Activated T-cell treated with anti-CD3 and anti-CD28 coated beads, Interleukin-2, amount 50 U/mL, for 4 hours (primary cell): ENCODE measurements around the gene CMSS1. TPM values are rescaled to one million over a fixed set of nuclear protein-coding genes. Genes with fewer than 3 reads are reported as not detected.
"Not testable (repeated sequence)": the region's sequence is repeated elsewhere in the genome, so short reads cannot be mapped to it uniquely, and the experiment has no call there.

Experiments used
- ATAC-seq, 2 donors: fragments of 200-7000 bp; cut with Tn5 transposase; one replicate each; pipeline ENCODE4 v1.10.0; 2021
- DNase-seq: peaks from one replicate; pipeline ENCODE4 v3.0.0-alpha.2; 2020
- H3K27me3 Mint-ChIP-seq: one replicate; pipeline ENCODE4 v1.8.0; 2021; ENCODE audit warnings: low read depth, mixed read lengths
- H3K36me3 Mint-ChIP-seq: one replicate; pipeline ENCODE4 v1.8.0; 2022; ENCODE audit warnings: mixed read lengths; ENCODE audit not compliant: insufficient read depth
- H3K4me1 Mint-ChIP-seq: one replicate; pipeline ENCODE4 v1.8.0; 2021; ENCODE audit warnings: low read depth, mixed read lengths
- H3K4me3 Mint-ChIP-seq: one replicate; pipeline ENCODE4 v1.8.0; 2021; ENCODE audit warnings: mild to moderate bottlenecking, moderate library complexity, mixed read lengths
- H3K9me3 Mint-ChIP-seq: one replicate; pipeline ENCODE4 v1.8.0; 2021; ENCODE audit warnings: mixed read lengths
- total RNA-seq, 3 donors: library from RNA; stranded (reverse); gene quantifications; one replicate each; pipeline ENCODE4 v1.2.1, GENCODE V29; 2021

Gene CMSS1
- total RNA-seq, 3 donors from 2014 or later = 126 to 157 (median 136) TPM

GRCh38 chr3:100209948-100210771 is 392.5 kb downstream of the CMSS1 start:
- peak; percentile 82 to 89 for ATAC-seq
- no peaks in the 10 kb centered on the region for H3K36me3 Mint-ChIP-seq
- peaks cover 3% of the 10 kb centered on the region for H3K27me3 Mint-ChIP-seq
- H3K9me3 Mint-ChIP-seq = no peaks in the 10 kb centered on the region
- no peak for DNase-seq
- peaks cover 18% of the 10 kb centered on the region for H3K4me1 Mint-ChIP-seq
- peak overlapping the region; percentile 20 for H3K4me3 Mint-ChIP-seq

DNA sequence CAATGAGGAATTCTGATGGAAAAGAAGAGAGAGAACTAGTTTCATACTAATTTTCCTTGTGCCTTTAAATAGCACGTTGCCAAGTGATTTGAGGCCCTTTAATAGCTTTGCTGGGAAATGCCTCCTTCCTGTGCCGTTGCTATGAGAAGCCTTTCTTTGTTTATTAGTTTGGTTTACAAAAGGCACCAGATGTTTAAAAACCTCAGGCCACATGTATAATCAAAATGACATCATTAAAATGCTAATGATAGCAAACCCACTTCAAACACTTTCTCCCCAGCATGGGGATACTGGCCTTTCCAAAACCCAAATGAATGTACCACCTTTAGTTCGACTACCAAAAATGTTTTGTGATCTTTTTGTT is 393.1 kb downstream of the CMSS1 start:
- DNase-seq (no peak), ATAC-seq (peak in 1 of 2 donors; percentile 19)
- Mint-ChIP-seq H3K4me1 (peaks cover 18% of the 10 kb centered on the region), H3K9me3 (no peaks in the 10 kb centered on the region), H3K27me3 (peaks cover 3% of the 10 kb centered on the region), H3K36me3 (no peaks in the 10 kb centered on the region), H3K4me3 (peak overlapping the region; percentile 20)

GRCh38 chr3:100213891-100214573 is 396.4 kb downstream of the CMSS1 start:
- H3K4me1 Mint-ChIP-seq = peaks cover 18% of the 10 kb centered on the region
- peaks cover 7% of the 10 kb centered on the region for H3K9me3 Mint-ChIP-seq
- no peak for DNase-seq
- ATAC-seq = no peak
- H3K27me3 Mint-ChIP-seq = peaks cover 15% of the 10 kb centered on the region
- no peak overlapping the region for H3K4me3 Mint-ChIP-seq
- no peaks in the 10 kb centered on the region for H3K36me3 Mint-ChIP-seq

- no peak for ATAC-seq
- peaks cover 12% of the 10 kb centered on the region for H3K9me3 Mint-ChIP-seq
- peaks cover 17% of the 10 kb centered on the region for H3K27me3 Mint-ChIP-seq
- no peaks in the 10 kb centered on the region for H3K36me3 Mint-ChIP-seq
- DNase-seq = no peak
- H3K4me3 Mint-ChIP-seq = no peak overlapping the region
- peaks cover 17% of the 10 kb centered on the region for H3K4me1 Mint-ChIP-seq
Measured at GRCh38 chr3:100214574-100214964, 396.9 kb downstream of the CMSS1 start.

DNA sequence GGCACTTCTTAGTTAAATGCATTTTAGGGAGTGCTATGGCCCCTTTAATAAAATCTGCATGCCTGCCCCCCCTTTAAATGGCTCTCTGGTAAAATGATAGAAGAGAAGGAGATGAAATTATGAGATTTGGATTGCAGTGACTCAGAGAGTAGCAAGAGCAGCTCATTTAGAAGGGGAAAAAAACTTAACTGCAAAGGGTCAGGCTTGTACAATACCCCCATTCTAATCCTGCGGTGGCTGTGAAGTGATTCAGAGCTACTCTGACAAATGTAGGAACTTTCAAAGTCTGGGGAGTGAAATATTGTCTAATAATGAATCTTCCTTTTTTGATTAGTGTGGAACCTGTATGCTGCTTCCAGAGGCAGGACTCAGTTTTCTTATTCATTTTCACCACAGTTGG is 399.1 kb downstream of the CMSS1 start:
- H3K4me3 Mint-ChIP-seq = no peak overlapping the region
- no peak for DNase-seq
- no peaks in the 10 kb centered on the region for H3K4me1 Mint-ChIP-seq
- no peak for ATAC-seq
- peaks cover 17% of the 10 kb centered on the region for H3K27me3 Mint-ChIP-seq
- peaks cover 12% of the 10 kb centered on the region for H3K9me3 Mint-ChIP-seq
- H3K36me3 Mint-ChIP-seq = no peaks in the 10 kb centered on the region

DNA sequence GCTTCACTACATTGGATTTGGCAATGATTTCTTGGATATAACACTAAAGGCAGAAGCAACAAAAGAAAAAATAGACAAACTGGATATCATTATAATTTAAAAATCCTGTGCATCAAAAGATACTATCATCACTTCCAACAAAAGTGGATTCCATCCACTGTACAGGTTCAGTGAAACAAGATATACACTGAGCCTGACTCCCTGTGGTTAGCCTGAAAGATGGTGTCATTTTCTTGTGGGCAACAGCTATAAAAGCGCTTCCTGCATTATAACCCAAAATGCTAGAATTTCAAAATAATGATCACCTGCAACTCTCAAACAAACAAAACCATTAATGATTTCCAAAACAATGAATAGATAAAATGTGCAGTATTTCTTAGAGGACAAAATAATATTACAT is 403.5 kb downstream of the CMSS1 start:
- Mint-ChIP-seq H3K4me3 (no peak overlapping the region), H3K4me1 (no peaks in the 10 kb centered on the region), H3K27me3 (peaks cover 14% of the 10 kb centered on the region), H3K9me3 (peaks cover 12% of the 10 kb centered on the region), H3K36me3 (no peaks in the 10 kb centered on the region)
- ATAC-seq (no peak), DNase-seq (no peak)

DNA sequence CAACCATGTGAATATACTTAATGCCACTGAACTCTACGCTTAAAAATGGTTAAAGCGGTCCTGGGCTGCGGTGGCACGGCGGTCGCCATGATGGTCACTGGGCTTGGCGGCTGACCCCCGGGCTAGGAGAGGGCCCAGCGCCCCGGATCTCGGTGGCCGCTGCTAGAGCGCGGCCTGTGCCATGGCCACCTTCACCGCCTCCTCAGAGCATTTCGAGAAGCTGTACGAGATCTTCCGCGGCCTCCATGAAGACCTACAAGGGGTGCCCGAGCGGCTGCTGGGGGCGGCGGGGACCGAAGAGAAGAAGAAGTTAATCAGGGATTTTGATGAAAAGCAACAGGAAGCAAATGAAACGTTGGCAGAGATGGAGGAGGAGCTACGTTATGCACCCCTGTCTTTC is 407.5 kb downstream of the CMSS1 start:
- Mint-ChIP-seq H3K4me1 (peaks cover 2% of the 10 kb centered on the region), H3K4me3 (no peak overlapping the region), H3K36me3 (no peaks in the 10 kb centered on the region), H3K9me3 (no peaks in the 10 kb centered on the region), H3K27me3 (no peaks in the 10 kb centered on the region)
- ATAC-seq (no peak), DNase-seq (no peak)

- DNase-seq (no peak), ATAC-seq (no peak)
- no peaks in the 10 kb centered on the region for H3K9me3 Mint-ChIP-seq
- H3K4me1 Mint-ChIP-seq = peaks cover 2% of the 10 kb centered on the region
- no peaks in the 10 kb centered on the region for H3K36me3 Mint-ChIP-seq
- no peak overlapping the region for H3K4me3 Mint-ChIP-seq
- no peaks in the 10 kb centered on the region for H3K27me3 Mint-ChIP-seq
Measured at GRCh38 chr3:100225883-100226282, 408.2 kb downstream of the CMSS1 start.

GRCh38 chr3:100226712-100227429 is 409.2 kb downstream of the CMSS1 start:
- Mint-ChIP-seq H3K4me3 (no peak overlapping the region), H3K27me3 (no peaks in the 10 kb centered on the region), H3K4me1 (peaks cover 2% of the 10 kb centered on the region), H3K36me3 (no peaks in the 10 kb centered on the region), H3K9me3 (no peaks in the 10 kb centered on the region)
- no peak for ATAC-seq
- no peak for DNase-seq

DNA sequence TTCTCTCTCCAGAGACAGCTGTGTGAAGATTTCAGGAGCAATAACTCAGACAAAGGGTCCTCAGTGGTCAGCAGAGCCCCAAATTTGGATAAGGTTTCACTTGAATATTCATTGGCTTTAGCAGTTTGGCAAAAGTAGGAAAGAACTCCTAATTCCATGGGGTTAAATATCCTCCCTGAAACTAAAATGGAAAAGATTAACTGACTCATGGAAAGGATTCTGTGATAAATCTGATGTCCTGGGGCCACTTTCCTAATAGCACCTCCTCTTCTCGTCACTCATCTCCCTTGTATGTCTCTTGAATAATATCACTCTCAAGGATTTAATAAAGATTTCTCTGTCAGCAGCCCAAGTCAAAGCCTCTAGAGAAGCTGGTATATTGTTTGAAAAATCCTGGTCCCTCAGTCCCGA is 409.9 kb downstream of the CMSS1 start:
- Mint-ChIP-seq H3K4me1 (peaks cover 2% of the 10 kb centered on the region), H3K4me3 (no peak overlapping the region), H3K27me3 (no peaks in the 10 kb centered on the region), H3K9me3 (no peaks in the 10 kb centered on the region), H3K36me3 (no peaks in the 10 kb centered on the region)
- DNase-seq (no peak), ATAC-seq (no peak)

GRCh38 chr3:100228247-100228646 is 410.6 kb downstream of the CMSS1 start:
- ATAC-seq (no peak), DNase-seq (no peak)
- Mint-ChIP-seq H3K4me3 (no peak overlapping the region), H3K9me3 (no peaks in the 10 kb centered on the region), H3K36me3 (no peaks in the 10 kb centered on the region), H3K27me3 (no peaks in the 10 kb centered on the region), H3K4me1 (peaks cover 2% of the 10 kb centered on the region)

DNA sequence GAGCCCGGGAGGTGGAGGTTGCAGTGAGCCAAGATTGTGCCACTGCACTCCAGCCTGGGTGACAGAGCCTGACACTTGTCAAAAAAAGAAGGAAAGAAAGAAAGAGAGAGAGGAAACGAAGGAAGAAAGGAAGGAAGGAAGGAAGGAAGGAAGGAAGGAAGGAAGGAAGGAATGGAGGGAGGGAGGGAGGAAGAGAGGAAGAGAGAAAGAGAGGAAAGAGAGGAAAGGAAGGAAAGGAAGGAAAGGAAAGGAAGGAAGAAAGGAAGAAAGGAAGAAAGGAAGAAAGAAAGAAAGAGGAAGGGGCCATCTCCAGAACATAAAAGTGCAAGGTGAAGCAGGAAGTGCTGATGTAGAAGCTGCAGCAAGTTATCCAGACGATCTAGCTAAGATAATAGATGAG is 411.5 kb downstream of the CMSS1 start:
- not testable (repeated sequence) for ATAC-seq

GRCh38 chr3:100230710-100231109 is 413.0 kb downstream of the CMSS1 start:
- H3K4me3 Mint-ChIP-seq = no peak overlapping the region
- H3K4me1 Mint-ChIP-seq = peaks cover 2% of the 10 kb centered on the region
- DNase-seq (no peak), ATAC-seq (no peak)
- no peaks in the 10 kb centered on the region for H3K9me3 Mint-ChIP-seq
- H3K36me3 Mint-ChIP-seq = no peaks in the 10 kb centered on the region
- H3K27me3 Mint-ChIP-seq = no peaks in the 10 kb centered on the region

More for the DNA sequence above, 411.5 kb downstream of the CMSS1 start:
- H3K4me3 Mint-ChIP-seq, DNase-seq, H3K4me1 Mint-ChIP-seq, H3K27me3 Mint-ChIP-seq, H3K9me3 Mint-ChIP-seq, H3K36me3 Mint-ChIP-seq: not testable (repeated sequence)
